ENCODE measurements around the gene GABBR2. TPM values are rescaled to one million over a fixed set of nuclear protein-coding genes. Genes with fewer than 3 reads are reported as not detected.
A peak's percentile ranks its signal among the peaks of the same experiment; 100 is the strongest.
"Not testable (repeated sequence)": the region's sequence is repeated elsewhere in the genome, so short reads cannot be mapped to it uniquely, and the experiment has no call there.

The GABBR2 gene
- total RNA-seq, 1 donor from 2014 or later: not detected

GRCh38 chr9:98275159-98275558 is 433.6 kb downstream of the GABBR2 start:
- H3K27ac Mint-ChIP-seq: no peak overlapping the region
- no peaks in the 10 kb centered on the region for H3K4me1 Mint-ChIP-seq (ENCODE audit: low read depth)
- no peaks in the 10 kb centered on the region for H3K9me3 Mint-ChIP-seq
- no peak overlapping the region for H3K4me3 Mint-ChIP-seq (ENCODE audit: low read depth)
- H3K36me3 Mint-ChIP-seq (ENCODE audit: low read depth): no peaks in the 10 kb centered on the region
- intact Hi-C loops (cut with micrococcal nuclease): no loop called here
- DNase-seq (ENCODE audit: low spot score): no peak
- H3K27me3 Mint-ChIP-seq (ENCODE audit: low read depth): peaks cover 39% of the 10 kb centered on the region

GRCh38 chr9:98272083-98272482 is 436.7 kb downstream of the GABBR2 start:
- peaks cover 49% of the 10 kb centered on the region for H3K27me3 Mint-ChIP-seq (ENCODE audit: low read depth)
- intact Hi-C loops (cut with micrococcal nuclease): no loop called here

GRCh38 chr9:98271479-98271878 is 437.3 kb downstream of the GABBR2 start:
- H3K27me3 Mint-ChIP-seq (ENCODE audit: low read depth): peaks cover 47% of the 10 kb centered on the region
- no peak overlapping the region for H3K27ac Mint-ChIP-seq
- H3K36me3 Mint-ChIP-seq (ENCODE audit: low read depth): no peaks in the 10 kb centered on the region
- no peaks in the 10 kb centered on the region for H3K4me1 Mint-ChIP-seq (ENCODE audit: low read depth)
- no peak overlapping the region for H3K4me3 Mint-ChIP-seq (ENCODE audit: low read depth)
- intact Hi-C loops (cut with micrococcal nuclease): no loop called here
- no peaks in the 10 kb centered on the region for H3K9me3 Mint-ChIP-seq
- no peak for DNase-seq (ENCODE audit: low spot score)

More at GRCh38 chr9:98272083-98272482, 436.7 kb downstream of the GABBR2 start:
- no peak for DNase-seq (ENCODE audit: low spot score)
- Mint-ChIP-seq H3K9me3 (no peaks in the 10 kb centered on the region), H3K4me1 (ENCODE audit: low read depth) (no peaks in the 10 kb centered on the region), H3K27ac (no peak overlapping the region), H3K4me3 (ENCODE audit: low read depth) (no peak overlapping the region), H3K36me3 (ENCODE audit: low read depth) (no peaks in the 10 kb centered on the region)

- H3K4me1 Mint-ChIP-seq (ENCODE audit: low read depth); H3K27ac Mint-ChIP-seq; H3K36me3 Mint-ChIP-seq (ENCODE audit: low read depth): not testable (repeated sequence)
These were observed 438.5 kb downstream of the GABBR2 start for GRCh38 chr9:98270284-98270683.

GRCh38 chr9:98269652-98270051 is 439.1 kb downstream of the GABBR2 start:
- H3K4me3 Mint-ChIP-seq (ENCODE audit: low read depth); H3K4me1 Mint-ChIP-seq (ENCODE audit: low read depth); DNase-seq (ENCODE audit: low spot score); H3K9me3 Mint-ChIP-seq; H3K36me3 Mint-ChIP-seq (ENCODE audit: low read depth); intact Hi-C loops (cut with micrococcal nuclease); H3K27ac Mint-ChIP-seq: not testable (repeated sequence)
- H3K27me3 Mint-ChIP-seq (ENCODE audit: low read depth): peaks cover 49% of the 10 kb centered on the region

More at GRCh38 chr9:98270284-98270683, 438.5 kb downstream of the GABBR2 start:
- H3K4me3 Mint-ChIP-seq (ENCODE audit: low read depth); H3K9me3 Mint-ChIP-seq; intact Hi-C loops (cut with micrococcal nuclease); DNase-seq (ENCODE audit: low spot score): not testable (repeated sequence)
- peaks cover 52% of the 10 kb centered on the region for H3K27me3 Mint-ChIP-seq (ENCODE audit: low read depth)

GRCh38 chr9:98267556-98267955 is 441.2 kb downstream of the GABBR2 start:
- H3K4me3 Mint-ChIP-seq (ENCODE audit: low read depth); H3K9me3 Mint-ChIP-seq; H3K27ac Mint-ChIP-seq; H3K4me1 Mint-ChIP-seq (ENCODE audit: low read depth); intact Hi-C loops (cut with micrococcal nuclease); DNase-seq (ENCODE audit: low spot score); H3K36me3 Mint-ChIP-seq (ENCODE audit: low read depth): not testable (repeated sequence)
- H3K27me3 Mint-ChIP-seq (ENCODE audit: low read depth): peaks cover 46% of the 10 kb centered on the region

GRCh38 chr9:98264516-98264915 is 444.2 kb downstream of the GABBR2 start:
- intact Hi-C loops (cut with micrococcal nuclease): no loop called here
- no peak overlapping the region for H3K27ac Mint-ChIP-seq
- no peaks in the 10 kb centered on the region for H3K4me1 Mint-ChIP-seq (ENCODE audit: low read depth)
- DNase-seq (ENCODE audit: low spot score): no peak
- peaks cover 26% of the 10 kb centered on the region for H3K27me3 Mint-ChIP-seq (ENCODE audit: low read depth)
- no peaks in the 10 kb centered on the region for H3K36me3 Mint-ChIP-seq (ENCODE audit: low read depth)
- H3K4me3 Mint-ChIP-seq (ENCODE audit: low read depth): no peak overlapping the region
- H3K9me3 Mint-ChIP-seq: no peaks in the 10 kb centered on the region

GRCh38 chr9:98263482-98264357 is 445.0 kb downstream of the GABBR2 start:
- H3K9me3 Mint-ChIP-seq: no peaks in the 10 kb centered on the region
- H3K4me1 Mint-ChIP-seq (ENCODE audit: low read depth): no peaks in the 10 kb centered on the region
- DNase-seq (ENCODE audit: low spot score): peak; percentile 71
- H3K4me3 Mint-ChIP-seq (ENCODE audit: low read depth): no peak overlapping the region
- no peaks in the 10 kb centered on the region for H3K36me3 Mint-ChIP-seq (ENCODE audit: low read depth)
- no peak overlapping the region for H3K27ac Mint-ChIP-seq
- peaks cover 20% of the 10 kb centered on the region for H3K27me3 Mint-ChIP-seq (ENCODE audit: low read depth)
- intact Hi-C loops (cut with micrococcal nuclease): loop anchor here (1.0 to 2.0 kb wide), 4 partner anchors 58 to 340 kb away; partner anchors contain the start of gene TRIM14

- H3K36me3 Mint-ChIP-seq (ENCODE audit: low read depth): no peaks in the 10 kb centered on the region
- no peaks in the 10 kb centered on the region for H3K4me1 Mint-ChIP-seq (ENCODE audit: low read depth)
- intact Hi-C loops (cut with micrococcal nuclease): loop anchor here (1.0 to 2.0 kb wide), 4 partner anchors 58 to 340 kb away; partner anchors contain the start of gene TRIM14
- peaks cover 17% of the 10 kb centered on the region for H3K27me3 Mint-ChIP-seq (ENCODE audit: low read depth)
- H3K4me3 Mint-ChIP-seq (ENCODE audit: low read depth): no peak overlapping the region
- no peak overlapping the region for H3K27ac Mint-ChIP-seq
- no peak for DNase-seq (ENCODE audit: low spot score)
- no peaks in the 10 kb centered on the region for H3K9me3 Mint-ChIP-seq
These were observed 445.7 kb downstream of the GABBR2 start for GRCh38 chr9:98263080-98263479.

- H3K4me1 Mint-ChIP-seq (ENCODE audit: low read depth): peaks cover 2% of the 10 kb centered on the region
- H3K27ac Mint-ChIP-seq: no peak overlapping the region
- no peak overlapping the region for H3K4me3 Mint-ChIP-seq (ENCODE audit: low read depth)
- intact Hi-C loops (cut with micrococcal nuclease): loop anchor here (2.0 kb wide), 1 partner anchor 143 kb away; the partner anchor contains the start of gene TRIM14
- no peak for DNase-seq (ENCODE audit: low spot score)
- no peaks in the 10 kb centered on the region for H3K36me3 Mint-ChIP-seq (ENCODE audit: low read depth)
- H3K9me3 Mint-ChIP-seq: no peaks in the 10 kb centered on the region
- H3K27me3 Mint-ChIP-seq (ENCODE audit: low read depth): peaks cover 13% of the 10 kb centered on the region
These were observed 446.7 kb downstream of the GABBR2 start for GRCh38 chr9:98262056-98262455.

GRCh38 chr9:98260635-98261034 is 448.1 kb downstream of the GABBR2 start:
- peaks cover 8% of the 10 kb centered on the region for H3K4me1 Mint-ChIP-seq (ENCODE audit: low read depth)
- no peaks in the 10 kb centered on the region for H3K36me3 Mint-ChIP-seq (ENCODE audit: low read depth)
- intact Hi-C loops (cut with micrococcal nuclease): no loop called here
- no peak overlapping the region for H3K4me3 Mint-ChIP-seq (ENCODE audit: low read depth)
- H3K27ac Mint-ChIP-seq: no peak overlapping the region
- H3K27me3 Mint-ChIP-seq (ENCODE audit: low read depth): peaks cover 7% of the 10 kb centered on the region
- H3K9me3 Mint-ChIP-seq: no peaks in the 10 kb centered on the region
- no peak for DNase-seq (ENCODE audit: low spot score)

GRCh38 chr9:98259791-98260190 is 448.9 kb downstream of the GABBR2 start:
- H3K27me3 Mint-ChIP-seq (ENCODE audit: low read depth): peaks cover 6% of the 10 kb centered on the region
- H3K4me1 Mint-ChIP-seq (ENCODE audit: low read depth): peaks cover 11% of the 10 kb centered on the region
- no peak overlapping the region for H3K4me3 Mint-ChIP-seq (ENCODE audit: low read depth)
- H3K9me3 Mint-ChIP-seq: no peaks in the 10 kb centered on the region
- no peaks in the 10 kb centered on the region for H3K36me3 Mint-ChIP-seq (ENCODE audit: low read depth)
- intact Hi-C loops (cut with micrococcal nuclease): loop anchor here (5.0 to 10.0 kb wide), 3 partner anchors 157 to 625 kb away; partner anchors contain the start of genes NCBP1 and TSTD2
- DNase-seq (ENCODE audit: low spot score): no peak
- H3K27ac Mint-ChIP-seq: no peak overlapping the region

- H3K4me1 Mint-ChIP-seq (ENCODE audit: low read depth): peaks cover 23% of the 10 kb centered on the region
- intact Hi-C loops (cut with micrococcal nuclease): loop anchor here (5.0 to 10.0 kb wide), 3 partner anchors 154 to 622 kb away; partner anchors contain the start of genes NCBP1 and TSTD2
- peaks cover 12% of the 10 kb centered on the region for H3K27me3 Mint-ChIP-seq (ENCODE audit: low read depth)
- H3K36me3 Mint-ChIP-seq (ENCODE audit: low read depth): no peaks in the 10 kb centered on the region
- DNase-seq (ENCODE audit: low spot score): no peak
- no peaks in the 10 kb centered on the region for H3K9me3 Mint-ChIP-seq
- H3K4me3 Mint-ChIP-seq (ENCODE audit: low read depth): peak overlapping the region; percentile 97
- H3K27ac Mint-ChIP-seq: peak overlapping the region; percentile 94
These were observed 452.0 kb downstream of the GABBR2 start for GRCh38 chr9:98256756-98257155.

All from activated T-helper 2 cell treated with anti-CD3 and anti-CD28 coated beads, Interferon-gamma antibody, Interleukin-2, Interleukin-4, amounts not matched to agents 10 μg/mL and 5 μg/mL and 100 μg/mL, durations not matched to agents 14 hours and 24 hours and 36 hours (primary cell).